Parathyroid adenoma (tissue), 2 donors: ENCODE measurements around the gene ZBTB26.

Experiments used
- H2AFZ ChIP-seq: fragments of 300-600 bp; sonication (generic); one replicate; pipeline ENCODE4 v1.7.0; 2017; ENCODE audit warnings: antibody characterized with exemption, mild to moderate bottlenecking
- H3K27ac ChIP-seq: fragments of 300-600 bp; sonication (generic); one replicate; pipeline ENCODE4 v1.7.0; 2017
- H3K27me3 ChIP-seq: fragments of 300-600 bp; sonication (generic); one replicate; pipeline ENCODE4 v1.7.0; 2017; ENCODE audit warnings: low read length; ENCODE audit not compliant: control insufficient read depth, insufficient read depth
- H3K36me3 ChIP-seq: fragments of 300-600 bp; sonication (generic); one replicate; pipeline ENCODE4 v1.7.0; 2017; ENCODE audit warnings: low read length; ENCODE audit not compliant: control insufficient read depth, insufficient read depth
- H3K4me1 ChIP-seq: fragments of 300-600 bp; sonication (generic); one replicate; pipeline ENCODE4 v1.7.0; 2017; ENCODE audit warnings: control low read depth
- H3K4me2 ChIP-seq: fragments of 300-600 bp; sonication (generic); one replicate; pipeline ENCODE4 v1.7.0; 2017; ENCODE audit warnings: low read length
- H3K4me3 ChIP-seq: fragments of 300-600 bp; sonication (generic); one replicate; pipeline ENCODE4 v1.7.0; 2017; ENCODE audit warnings: low read depth, low read length
- H3K79me2 ChIP-seq: fragments of 300-600 bp; sonication (generic); one replicate; pipeline ENCODE4 v1.7.0; 2017; ENCODE audit warnings: control low read depth
- H3K9ac ChIP-seq: fragments of 300-600 bp; sonication (generic); one replicate; pipeline ENCODE4 v1.7.0; 2017; ENCODE audit warnings: mild to moderate bottlenecking
- H3K9me3 ChIP-seq: fragments of 300-600 bp; sonication (generic); one replicate; pipeline ENCODE4 v1.7.0; 2017; ENCODE audit warnings: low read length; ENCODE audit not compliant: control insufficient read depth
- TF ChIP-seq, protein P1 (sequence below): fragments of 300-600 bp; sonication (generic); IDR thresholded peaks from one replicate; pipeline ENCODE4 v1.7.0; 2017; ENCODE audit warnings: antibody characterized with exemption, mild to moderate bottlenecking
- donor health status: primary hyperparathyroidism.

The ZBTB26 gene

GRCh38 chr9:122900791-122901190, 30.5 kb downstream of the ZBTB26 start:
- H3K9ac ChIP-seq, result no peak overlapping the region
- H3K27me3 ChIP-seq, result no peaks in the 10 kb centered on the region
- no peak overlapping the region for H2AFZ ChIP-seq
- H3K79me2 ChIP-seq, result peaks cover 12% of the 10 kb centered on the region
- no peaks in the 10 kb centered on the region for H3K4me1 ChIP-seq
- H3K9me3 ChIP-seq, result no peaks in the 10 kb centered on the region
- TF ChIP-seq, protein P1, sequence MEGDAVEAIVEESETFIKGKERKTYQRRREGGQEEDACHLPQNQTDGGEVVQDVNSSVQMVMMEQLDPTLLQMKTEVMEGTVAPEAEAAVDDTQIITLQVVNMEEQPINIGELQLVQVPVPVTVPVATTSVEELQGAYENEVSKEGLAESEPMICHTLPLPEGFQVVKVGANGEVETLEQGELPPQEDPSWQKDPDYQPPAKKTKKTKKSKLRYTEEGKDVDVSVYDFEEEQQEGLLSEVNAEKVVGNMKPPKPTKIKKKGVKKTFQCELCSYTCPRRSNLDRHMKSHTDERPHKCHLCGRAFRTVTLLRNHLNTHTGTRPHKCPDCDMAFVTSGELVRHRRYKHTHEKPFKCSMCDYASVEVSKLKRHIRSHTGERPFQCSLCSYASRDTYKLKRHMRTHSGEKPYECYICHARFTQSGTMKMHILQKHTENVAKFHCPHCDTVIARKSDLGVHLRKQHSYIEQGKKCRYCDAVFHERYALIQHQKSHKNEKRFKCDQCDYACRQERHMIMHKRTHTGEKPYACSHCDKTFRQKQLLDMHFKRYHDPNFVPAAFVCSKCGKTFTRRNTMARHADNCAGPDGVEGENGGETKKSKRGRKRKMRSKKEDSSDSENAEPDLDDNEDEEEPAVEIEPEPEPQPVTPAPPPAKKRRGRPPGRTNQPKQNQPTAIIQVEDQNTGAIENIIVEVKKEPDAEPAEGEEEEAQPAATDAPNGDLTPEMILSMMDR, result no peak
- H3K27ac ChIP-seq, result no peak overlapping the region
- no peak overlapping the region for H3K4me3 ChIP-seq
- no peaks in the 10 kb centered on the region for H3K36me3 ChIP-seq
- no peak overlapping the region for H3K4me2 ChIP-seq

DNA sequence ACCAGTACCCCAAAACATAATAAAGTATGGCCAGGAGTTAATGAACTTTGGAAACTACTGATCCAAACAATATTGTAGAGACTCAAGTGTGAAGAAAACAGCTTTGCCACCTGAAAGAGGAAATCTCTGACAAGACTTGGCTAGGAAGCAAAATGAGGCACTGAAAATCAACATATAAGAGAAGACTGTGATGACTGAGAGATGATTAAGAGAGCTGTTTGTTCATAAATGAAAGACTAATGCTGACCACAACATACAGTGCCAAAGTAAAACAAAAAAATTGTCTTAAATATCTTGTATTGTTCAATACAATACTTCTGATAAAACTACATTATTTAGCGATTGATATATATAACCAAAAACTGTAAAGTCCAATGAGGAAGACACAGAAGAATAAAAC, 33.3 kb downstream of the ZBTB26 start:
- Histone ChIP-seq H3K36me3 (no peaks in the 10 kb centered on the region), H2AFZ (no peak overlapping the region), H3K4me1 (no peaks in the 10 kb centered on the region)

DNA sequence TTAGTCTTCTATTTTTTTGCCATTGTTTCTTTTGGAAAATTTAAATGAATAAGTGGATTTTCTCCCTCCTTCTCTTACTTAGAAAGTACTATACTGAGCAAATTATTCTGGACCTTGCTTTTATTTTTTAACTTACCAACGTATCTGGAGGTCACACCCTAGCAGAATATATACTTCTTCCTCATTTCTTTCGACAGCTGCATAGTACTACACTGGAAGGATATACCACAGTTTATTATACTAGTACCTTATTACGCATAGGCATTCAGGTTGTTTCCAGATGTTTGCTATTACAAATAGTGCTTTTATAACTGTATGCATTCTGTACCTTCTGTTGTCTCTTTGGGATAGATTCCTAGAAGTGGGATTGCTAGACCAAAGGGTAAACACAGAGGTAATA, 42.8 kb downstream of the ZBTB26 start:
- H3K27ac ChIP-seq, result no peak overlapping the region
- H3K27me3 ChIP-seq, result no peaks in the 10 kb centered on the region
- no peak overlapping the region for H2AFZ ChIP-seq
- no peak overlapping the region for H3K9ac ChIP-seq
- no peaks in the 10 kb centered on the region for H3K36me3 ChIP-seq
- H3K9me3 ChIP-seq, result no peaks in the 10 kb centered on the region
- TF ChIP-seq, protein P1, result no peak
- H3K79me2 ChIP-seq, result peaks cover 5% of the 10 kb centered on the region
- no peak overlapping the region for H3K4me3 ChIP-seq
- no peaks in the 10 kb centered on the region for H3K4me1 ChIP-seq
- H3K4me2 ChIP-seq, result no peak overlapping the region

More for the DNA sequence above, 33.3 kb downstream of the ZBTB26 start:
- no peak overlapping the region for H3K4me3 ChIP-seq
- no peak overlapping the region for H3K4me2 ChIP-seq
- H3K79me2 ChIP-seq, result peaks cover 17% of the 10 kb centered on the region
- no peak overlapping the region for H3K27ac ChIP-seq
- TF ChIP-seq, protein P1, result no peak
- no peak overlapping the region for H3K9ac ChIP-seq
- H3K27me3 ChIP-seq, result no peaks in the 10 kb centered on the region
- no peaks in the 10 kb centered on the region for H3K9me3 ChIP-seq

- TF ChIP-seq, protein P1, result no peak
- Histone ChIP-seq H3K4me1 (no peaks in the 10 kb centered on the region), H3K4me3 (no peak overlapping the region), H3K27me3 (no peaks in the 10 kb centered on the region), H3K4me2 (no peak overlapping the region), H3K27ac (no peak overlapping the region), H3K36me3 (no peaks in the 10 kb centered on the region), H3K9ac (no peak overlapping the region), H3K79me2 (peaks cover 3% of the 10 kb centered on the region), H3K9me3 (no peaks in the 10 kb centered on the region), H2AFZ (no peak overlapping the region)
Observed at GRCh38 chr9:122883125-122883524, 48.2 kb downstream of the ZBTB26 start.

GRCh38 chr9:122879443-122879842, 51.9 kb downstream of the ZBTB26 start:
- Histone ChIP-seq H3K36me3 (no peaks in the 10 kb centered on the region), H3K4me3 (no peak overlapping the region), H3K4me2 (no peak overlapping the region), H3K4me1 (no peaks in the 10 kb centered on the region), H3K27ac (no peak overlapping the region), H2AFZ (no peak overlapping the region), H3K9ac (no peak overlapping the region), H3K9me3 (no peaks in the 10 kb centered on the region), H3K79me2 (peaks cover 3% of the 10 kb centered on the region), H3K27me3 (no peaks in the 10 kb centered on the region)
- TF ChIP-seq, protein P1, result no peak
